DOHH2 (cell line): ENCODE data around the gene WARS2.
"Not testable (repeated sequence)": the region's sequence is repeated elsewhere in the genome, so short reads cannot be mapped to it uniquely, and the experiment has no call there.

Experiments
- H3F3A ChIP-seq: fragments of 200-600 bp; sonication (generic), shearing (Covaris generic); 2 replicates; pipeline ENCODE4 v1.6.0; 2016; ENCODE audit warnings: antibody characterized with exemption, mild to moderate bottlenecking; ENCODE audit not compliant: control insufficient read depth, insufficient read depth
- H3K27ac ChIP-seq: fragments of 200-600 bp; sonication (generic); 2 replicates; pipeline ENCODE4 v1.5.1; 2014; ENCODE audit warnings: low read depth, mild to moderate bottlenecking, low read length, moderate library complexity
- H3K27me3 ChIP-seq: fragments of 200-600 bp; sonication (generic); 2 replicates; pipeline ENCODE4 v1.6.1; 2014; ENCODE audit warnings: mild to moderate bottlenecking, low read length, mixed read lengths; ENCODE audit not compliant: control insufficient read depth
- H3K36me3 ChIP-seq: fragments of 200-600 bp; sonication (generic); 2 replicates; pipeline ENCODE4 v1.6.1; 2014; ENCODE audit warnings: mild to moderate bottlenecking, low read length, moderate library complexity, mixed read lengths; ENCODE audit not compliant: control insufficient read depth
- H3K4me1 ChIP-seq: fragments of 200-600 bp; sonication (generic); 2 replicates; pipeline ENCODE4 v1.6.1; 2014; ENCODE audit warnings: mild to moderate bottlenecking, low read length, mixed read lengths; ENCODE audit not compliant: control insufficient read depth
- H3K4me2 ChIP-seq: fragments of 200-600 bp; sonication (generic); 2 replicates; pipeline ENCODE4 v1.6.0; 2014; ENCODE audit warnings: mild to moderate bottlenecking, low read length, moderate library complexity
- H3K4me3 ChIP-seq: fragments of 200-600 bp; sonication (generic); 2 replicates; pipeline ENCODE4 v1.5.1; 2014; ENCODE audit warnings: mild to moderate bottlenecking, low read length, mixed read lengths
- H3K79me2 ChIP-seq: fragments of 200-600 bp; sonication (generic); 2 replicates; pipeline ENCODE4 v1.6.1; 2014; ENCODE audit warnings: mild to moderate bottlenecking, low read length, mixed read lengths; ENCODE audit not compliant: control insufficient read depth
- H3K9me2 ChIP-seq: fragments of 200-600 bp; sonication (generic); replicated peaks from 2 replicates; pipeline ENCODE4 v1.6.1; 2014; ENCODE audit warnings: mild to moderate bottlenecking, low read length, mixed read lengths; ENCODE audit not compliant: control insufficient read depth
- H3K9me3 ChIP-seq: fragments of 200-600 bp; sonication (generic); 2 replicates; pipeline ENCODE4 v1.6.1; 2014; ENCODE audit warnings: antibody characterized with exemption, low read length, mixed read lengths; ENCODE audit not compliant: control insufficient read depth, insufficient read depth
- H4K20me1 ChIP-seq: fragments of 200-600 bp; sonication (generic); 2 replicates; pipeline ENCODE4 v1.6.0; 2014; ENCODE audit warnings: low read depth, mild to moderate bottlenecking, antibody characterized with exemption, low read length, moderate library complexity; ENCODE audit not compliant: control insufficient read depth, insufficient read depth
- EZH2phosphoT487 ChIP-seq: fragments of 200-600 bp; sonication (generic); IDR thresholded peaks from 2 replicates; pipeline ENCODE4 v1.6.1; 2017; ENCODE audit warnings: borderline replicate concordance, mild to moderate bottlenecking, antibody characterized with exemption, low read length, moderate library complexity, mixed read lengths
- TF ChIP-seq, protein P1 (sequence below): fragments of 200-600 bp; sonication (generic); IDR thresholded peaks from one replicate; pipeline ENCODE4 v1.5.1; 2014; ENCODE audit warnings: antibody characterized with exemption, mild to moderate bottlenecking, low read depth, low read length; ENCODE audit not compliant: poor library complexity, severe bottlenecking

Gene WARS2

DNA sequence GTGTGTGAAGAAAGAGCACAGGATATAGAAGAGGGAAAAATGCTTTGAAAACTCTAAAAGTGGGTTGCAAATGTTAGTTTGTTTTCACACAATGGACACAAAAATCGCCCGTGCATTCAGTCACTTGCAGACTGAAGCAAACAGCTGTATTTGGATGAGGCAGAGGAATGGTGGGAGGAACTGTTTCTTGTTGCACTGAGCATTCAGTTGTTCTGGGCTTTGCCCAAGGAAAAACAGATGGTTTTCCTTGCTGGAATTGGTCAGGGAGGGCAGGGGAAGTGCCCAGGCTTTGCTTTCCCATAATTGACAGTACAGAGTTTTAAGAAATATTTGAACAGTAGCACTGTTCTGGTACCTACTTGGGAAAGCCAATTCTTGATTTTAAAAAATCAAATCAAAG is 19.5 kb upstream of the WARS2 start:
- H3K36me3 ChIP-seq: peaks cover 22% of the 10 kb centered on the region
- H3K27me3 ChIP-seq: no peaks in the 10 kb centered on the region
- H3K4me1 ChIP-seq: peaks cover 4% of the 10 kb centered on the region; the same call in 1 of the 2 replicates
- H3K9me2 ChIP-seq: no peaks in the 10 kb centered on the region
- no peaks in the 10 kb centered on the region for H3K9me3 ChIP-seq
- no peaks in the 10 kb centered on the region for H4K20me1 ChIP-seq
- no peaks in the 10 kb centered on the region for H3K79me2 ChIP-seq
- H3K4me2 ChIP-seq: no peak overlapping the region
- TF ChIP-seq EZH2phosphoT487: no peak
- TF ChIP-seq, protein P1, sequence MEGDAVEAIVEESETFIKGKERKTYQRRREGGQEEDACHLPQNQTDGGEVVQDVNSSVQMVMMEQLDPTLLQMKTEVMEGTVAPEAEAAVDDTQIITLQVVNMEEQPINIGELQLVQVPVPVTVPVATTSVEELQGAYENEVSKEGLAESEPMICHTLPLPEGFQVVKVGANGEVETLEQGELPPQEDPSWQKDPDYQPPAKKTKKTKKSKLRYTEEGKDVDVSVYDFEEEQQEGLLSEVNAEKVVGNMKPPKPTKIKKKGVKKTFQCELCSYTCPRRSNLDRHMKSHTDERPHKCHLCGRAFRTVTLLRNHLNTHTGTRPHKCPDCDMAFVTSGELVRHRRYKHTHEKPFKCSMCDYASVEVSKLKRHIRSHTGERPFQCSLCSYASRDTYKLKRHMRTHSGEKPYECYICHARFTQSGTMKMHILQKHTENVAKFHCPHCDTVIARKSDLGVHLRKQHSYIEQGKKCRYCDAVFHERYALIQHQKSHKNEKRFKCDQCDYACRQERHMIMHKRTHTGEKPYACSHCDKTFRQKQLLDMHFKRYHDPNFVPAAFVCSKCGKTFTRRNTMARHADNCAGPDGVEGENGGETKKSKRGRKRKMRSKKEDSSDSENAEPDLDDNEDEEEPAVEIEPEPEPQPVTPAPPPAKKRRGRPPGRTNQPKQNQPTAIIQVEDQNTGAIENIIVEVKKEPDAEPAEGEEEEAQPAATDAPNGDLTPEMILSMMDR: no peak
- no peaks in the 10 kb centered on the region for H3F3A ChIP-seq
- H3K27ac ChIP-seq: no peak overlapping the region
- no peak overlapping the region for H3K4me3 ChIP-seq

DNA sequence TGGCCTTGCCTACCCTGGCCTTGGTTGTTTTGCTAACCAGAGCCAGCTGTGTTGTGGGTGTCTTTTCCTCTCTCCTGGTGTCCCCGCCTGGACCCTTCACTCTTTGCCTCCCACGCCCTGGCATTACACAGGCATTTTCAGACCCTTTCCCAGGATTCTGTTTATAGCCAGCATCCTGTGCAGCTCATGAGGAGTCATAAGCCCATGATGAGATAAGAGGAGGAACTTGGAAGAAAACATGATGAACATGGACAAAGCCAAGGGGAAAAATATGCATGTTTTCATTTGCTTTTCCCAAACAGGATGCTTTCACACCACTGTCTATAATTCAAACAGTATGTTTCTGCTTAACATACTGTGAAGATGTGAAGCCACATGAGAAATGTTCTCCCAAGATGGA is 18.7 kb upstream of the WARS2 start:
- Histone ChIP-seq H3K4me3 (no peak overlapping the region), H3K27ac (no peak overlapping the region)

DNA sequence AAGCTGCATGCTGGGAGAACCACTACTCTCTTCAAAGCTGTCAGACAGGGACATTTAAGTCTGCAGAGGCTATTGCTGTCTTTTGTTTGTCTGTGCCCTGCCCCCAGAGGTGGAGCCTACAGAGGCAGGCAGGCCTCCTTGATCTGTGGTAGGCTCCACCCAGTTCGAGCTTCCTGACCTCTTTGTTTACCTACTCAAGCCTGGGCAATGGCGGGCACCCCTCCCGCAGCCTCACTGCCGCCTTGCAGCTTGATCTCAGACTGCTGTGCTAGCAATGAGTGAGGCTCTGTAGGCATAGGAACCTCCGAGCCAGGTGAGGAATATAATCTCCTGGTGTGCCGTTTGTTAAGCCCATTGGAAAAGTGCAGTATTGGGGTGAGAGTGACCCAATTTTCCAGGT is 16.3 kb upstream of the WARS2 start:
- H4K20me1 ChIP-seq: not testable (repeated sequence)

More for the DNA sequence above, 18.7 kb upstream of the WARS2 start:
- H3K4me1 ChIP-seq: no peaks in the 10 kb centered on the region
- H3F3A ChIP-seq: no peaks in the 10 kb centered on the region
- H3K27me3 ChIP-seq: no peaks in the 10 kb centered on the region
- no peak overlapping the region for H3K4me2 ChIP-seq
- H4K20me1 ChIP-seq: no peaks in the 10 kb centered on the region
- H3K9me3 ChIP-seq: no peaks in the 10 kb centered on the region
- no peaks in the 10 kb centered on the region for H3K9me2 ChIP-seq
- peaks cover 22% of the 10 kb centered on the region for H3K36me3 ChIP-seq
- no peaks in the 10 kb centered on the region for H3K79me2 ChIP-seq
- TF ChIP-seq EZH2phosphoT487: no peak
- TF ChIP-seq, protein P1: no peak

DNA sequence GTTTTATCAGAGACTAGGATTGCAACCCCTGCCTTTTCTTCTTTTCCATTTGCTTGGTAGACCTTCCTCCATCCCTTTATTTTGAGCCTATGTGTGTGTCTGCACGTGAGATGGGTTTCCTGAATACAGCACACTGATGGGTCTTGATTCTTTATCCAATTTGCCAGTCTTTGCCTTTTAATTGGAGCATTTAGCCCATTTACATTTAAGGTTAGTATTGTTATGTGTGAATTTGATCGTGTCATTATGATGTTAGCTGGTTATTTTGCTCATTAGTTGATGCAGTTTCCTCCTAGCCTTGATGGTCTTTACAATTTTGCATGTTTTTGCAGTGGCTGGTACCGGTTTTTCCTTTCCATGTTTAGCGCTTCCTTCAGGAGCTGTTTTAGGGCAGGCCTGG is 14.6 kb upstream of the WARS2 start:
- not testable (repeated sequence) for H3K4me2 ChIP-seq, H4K20me1 ChIP-seq, H3K9me2 ChIP-seq, H3K27ac ChIP-seq, H3K79me2 ChIP-seq, H3F3A ChIP-seq, H3K27me3 ChIP-seq, H3K9me3 ChIP-seq, H3K4me1 ChIP-seq, H3K4me3 ChIP-seq
- peaks cover 15% of the 10 kb centered on the region; the same call in 1 of the 2 replicates for H3K36me3 ChIP-seq

More for the DNA sequence above, 16.3 kb upstream of the WARS2 start:
- H3K27me3 ChIP-seq, H3K9me2 ChIP-seq, H3K4me3 ChIP-seq, H3K9me3 ChIP-seq, H3K79me2 ChIP-seq, H3K4me1 ChIP-seq, H3F3A ChIP-seq, H3K4me2 ChIP-seq, H3K27ac ChIP-seq: not testable (repeated sequence)
- H3K36me3 ChIP-seq: peaks cover 19% of the 10 kb centered on the region
